Lower leg skin (tissue), 4 donors: Measurements from ENCODE around the gene MAGEA8. TPM values are rescaled to one million over a fixed set of nuclear protein-coding genes. Genes with fewer than 3 reads are reported as not detected.
"Not testable (repeated sequence)": the region's sequence is repeated elsewhere in the genome, so short reads cannot be mapped to it uniquely, and the experiment has no call there.

Experiments
- DNase-seq, 2 donors: peaks; one replicate each; pipeline ENCODE4 v3.0.0-alpha.2; 2019; ENCODE audit warnings: low spot score in 2 of 2
- H3K4me3 ChIP-seq: fragments of 200-600 bp; sonication (generic); 2 replicates; pipeline ENCODE4 v1.5.1; 2017; ENCODE audit warnings: mild to moderate bottlenecking, low read depth; ENCODE audit not compliant: poor library complexity, severe bottlenecking
- WGBS, 2 donors: methylation state at CpG; one replicate each; pipeline ENCODE4 v1.1.5; 2018; 5-methylcytosine and 5-hydroxymethylcytosine counted together
- intact Hi-C: fragments of 100-400 bp; cut with DNase I; formaldehyde crosslinking; loops from one replicate; pipeline ENCODE4 v1.15.0; 2023; ENCODE audit warnings: low total_unique reads
- total RNA-seq, 4 donors: library from RNA; depleted of rRNA; stranded (reverse); fragments of >200 nt; gene quantifications; one replicate each; pipeline ENCODE4 v1.1.0, GENCODE V29; 2016

MAGEA8 gene
- total RNA-seq, 4 donors from 2014 or later: not detected

DNA sequence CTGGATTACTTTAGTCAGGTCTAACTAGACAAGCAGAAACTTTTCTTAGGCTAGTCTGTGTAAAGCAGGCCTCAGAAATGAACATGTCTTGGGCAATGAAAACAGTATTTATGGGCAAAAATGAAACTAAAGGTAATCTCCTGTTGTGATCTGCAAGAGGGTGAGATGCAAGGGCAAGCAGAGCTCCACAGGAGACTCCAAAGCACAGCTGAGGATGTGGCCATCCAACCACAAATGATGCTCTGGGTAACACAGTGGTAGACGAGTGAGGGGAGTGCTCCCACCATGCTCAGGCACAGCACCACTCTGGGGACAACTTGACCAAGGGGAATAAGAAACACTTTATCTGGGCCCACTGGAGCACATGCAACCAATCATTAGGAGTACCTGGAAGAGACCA lies 47.7 kb downstream of the MAGEA8 start:
- H3K4me3 ChIP-seq, DNase-seq, intact Hi-C loops: not testable (repeated sequence)
- WGBS, 2 donors: no CpG with 5 or more reads among the region's 1 CpG

DNA sequence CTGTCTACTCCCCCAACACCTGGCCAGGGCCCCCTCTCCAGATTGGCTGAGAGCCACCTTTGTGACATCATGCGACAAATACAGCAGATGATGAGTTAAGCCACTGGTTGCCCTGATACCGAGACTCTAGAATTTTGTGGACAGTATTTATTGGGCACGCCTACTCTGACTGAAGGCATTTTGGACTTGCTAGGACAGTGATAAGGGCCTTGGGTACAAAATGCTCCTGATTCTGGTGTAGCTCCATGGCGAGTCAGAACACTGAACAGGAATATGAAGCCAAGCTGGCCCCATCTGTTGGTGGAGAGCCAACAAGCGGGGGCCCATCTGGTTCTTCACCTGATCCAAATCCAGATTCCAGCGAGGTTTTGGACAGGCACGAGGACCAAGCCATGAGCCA lies 48.4 kb downstream of the MAGEA8 start, which contains the start of gene HSFX4:
TSS of gene HSFX4 (plus strand) at position 174 of the 400 bp plus-strand sequence. CDS start at position 246, 72 bp downstream.
- DNase-seq, H3K4me3 ChIP-seq, intact Hi-C loops: not testable (repeated sequence)
- WGBS, 2 donors: no CpG with 5 or more reads among the region's 7 CpGs

DNA sequence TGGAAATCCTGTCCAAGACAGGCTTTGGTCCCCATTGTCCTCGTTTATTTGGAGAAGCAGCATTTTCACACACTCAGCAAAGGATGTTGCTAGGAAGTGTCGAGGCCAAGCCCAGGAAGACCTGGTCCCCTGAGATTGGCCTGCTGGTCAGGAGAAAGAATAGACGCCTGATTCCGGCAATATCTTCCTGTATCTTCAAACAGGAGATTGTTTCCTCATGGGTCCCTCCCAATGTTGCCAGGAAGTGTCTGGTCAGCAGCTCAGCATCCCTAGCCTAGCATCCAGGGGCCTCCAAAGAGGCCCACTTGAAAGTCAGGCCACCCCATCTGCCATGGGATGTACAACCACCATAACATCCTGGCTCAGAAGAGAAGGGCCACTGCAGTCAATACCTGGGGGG lies 50.4 kb downstream of the MAGEA8 start:
- 22 to 50% methylated on average over 1 of the region's 4 CpGs for WGBS, 2 donors
- DNase-seq, H3K4me3 ChIP-seq, intact Hi-C loops: not testable (repeated sequence)

- intact Hi-C loops, H3K4me3 ChIP-seq, DNase-seq: not testable (repeated sequence)
- 21 to 81% methylated on average over 2 of the region's 2 CpGs for WGBS, 2 donors
Measured at GRCh38 chrX:149932150-149932549, 51.2 kb downstream of the MAGEA8 start.

DNA sequence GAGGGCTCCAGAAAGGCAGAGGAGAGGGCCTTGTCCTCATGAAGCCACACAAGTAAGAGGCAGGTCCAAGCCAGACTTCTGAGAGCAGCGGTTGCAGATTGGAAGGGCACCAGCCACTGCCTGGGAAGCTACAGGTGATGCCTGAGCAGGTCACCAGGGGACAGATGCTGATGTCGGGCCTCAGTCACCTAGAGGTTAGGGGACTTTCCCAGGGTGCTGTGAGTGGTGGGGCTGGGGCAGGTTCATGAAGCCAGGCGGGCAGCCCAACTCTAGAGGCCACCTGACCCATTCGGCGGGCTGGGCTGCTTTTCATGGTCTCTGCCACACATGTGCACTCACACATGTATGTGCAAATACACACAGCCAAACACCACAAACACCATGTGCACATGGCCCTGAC lies 52.0 kb downstream of the MAGEA8 start:
- DNase-seq, intact Hi-C loops, H3K4me3 ChIP-seq: not testable (repeated sequence)
- WGBS, 2 donors: no CpG with 5 or more reads among the region's 5 CpGs

GRCh38 chrX:149933547-149933946 lies 52.6 kb downstream of the MAGEA8 start:
- intact Hi-C loops, DNase-seq: not testable (repeated sequence)
- 77 to 80% methylated on average over 1 to 19 of the region's 21 CpGs for WGBS, 2 donors

More at GRCh38 chrX:149933547-149933946, 52.6 kb downstream of the MAGEA8 start:
- H3K4me3 ChIP-seq: not testable (repeated sequence)

Other genes starting within 250 kb of the MAGEA8 start
- 10 to 100 TPM; 18.5 to 28.8 (median 22.1) TPM for gene TMEM185A, start 249.4 kb upstream of the MAGEA8 start, total RNA-seq
- gene MAGEA11, start 169.1 kb upstream of the MAGEA8 start, total RNA-seq: under 1 TPM in 1 of 4 donors, not detected in 3; 0.13 TPM
- gene HSFX1, start 107.1 kb upstream of the MAGEA8 start, total RNA-seq: 1 to 10 TPM in 3 of 4 donors, not detected in 1; 2.1 to 2.6 (median 2.2) TPM
- not detected for gene MAGEA9, start 99.3 kb upstream of the MAGEA8 start, total RNA-seq
- gene HSFX4, start 48.4 kb downstream of the MAGEA8 start, total RNA-seq: not detected
- 10 to 100 TPM; 16.0 to 22.5 (median 19.3) TPM for gene EOLA2, start 57.3 kb downstream of the MAGEA8 start, total RNA-seq